ENCODE results near the gene SPNS1.
"Not testable (repeated sequence)": the region's sequence is repeated elsewhere in the genome, so short reads cannot be mapped to it uniquely, and the experiment has no call there.

Gene SPNS1

DNA sequence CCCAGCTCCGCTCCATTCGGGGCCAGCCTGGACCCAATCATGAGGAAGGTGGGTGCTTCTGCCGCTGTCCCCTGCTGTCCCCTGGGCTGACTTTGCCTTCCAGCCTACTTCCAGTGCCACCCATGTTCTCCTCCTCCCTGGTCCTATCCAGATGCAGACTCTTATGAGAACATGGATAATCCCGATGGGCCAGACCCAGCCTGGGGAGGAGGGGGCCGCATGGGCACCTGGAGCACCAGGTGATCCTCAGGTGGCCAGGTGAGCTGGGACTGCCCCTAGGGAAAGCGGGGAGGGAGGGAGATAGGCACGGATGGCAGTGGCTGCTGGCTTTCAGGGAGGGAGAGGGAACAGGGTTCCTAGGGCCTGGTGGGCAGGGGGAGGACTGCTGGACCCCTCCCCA is 35.9 kb upstream of the SPNS1 start:
- TF ChIP-seq, protein P1, sequence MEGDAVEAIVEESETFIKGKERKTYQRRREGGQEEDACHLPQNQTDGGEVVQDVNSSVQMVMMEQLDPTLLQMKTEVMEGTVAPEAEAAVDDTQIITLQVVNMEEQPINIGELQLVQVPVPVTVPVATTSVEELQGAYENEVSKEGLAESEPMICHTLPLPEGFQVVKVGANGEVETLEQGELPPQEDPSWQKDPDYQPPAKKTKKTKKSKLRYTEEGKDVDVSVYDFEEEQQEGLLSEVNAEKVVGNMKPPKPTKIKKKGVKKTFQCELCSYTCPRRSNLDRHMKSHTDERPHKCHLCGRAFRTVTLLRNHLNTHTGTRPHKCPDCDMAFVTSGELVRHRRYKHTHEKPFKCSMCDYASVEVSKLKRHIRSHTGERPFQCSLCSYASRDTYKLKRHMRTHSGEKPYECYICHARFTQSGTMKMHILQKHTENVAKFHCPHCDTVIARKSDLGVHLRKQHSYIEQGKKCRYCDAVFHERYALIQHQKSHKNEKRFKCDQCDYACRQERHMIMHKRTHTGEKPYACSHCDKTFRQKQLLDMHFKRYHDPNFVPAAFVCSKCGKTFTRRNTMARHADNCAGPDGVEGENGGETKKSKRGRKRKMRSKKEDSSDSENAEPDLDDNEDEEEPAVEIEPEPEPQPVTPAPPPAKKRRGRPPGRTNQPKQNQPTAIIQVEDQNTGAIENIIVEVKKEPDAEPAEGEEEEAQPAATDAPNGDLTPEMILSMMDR (IDR thresholded peaks at IDR 0.05; ENCODE audit: low read depth, low read length) = no peak
- H3K4me3 ChIP-seq (replicated peaks in 1 of 2; ENCODE audit: low read depth in 2 of 2, low read length in 2 of 2) = no peak overlapping the region
- no peak for DNase-seq (ENCODE audit: low read depth in 2 of 2)

DNA sequence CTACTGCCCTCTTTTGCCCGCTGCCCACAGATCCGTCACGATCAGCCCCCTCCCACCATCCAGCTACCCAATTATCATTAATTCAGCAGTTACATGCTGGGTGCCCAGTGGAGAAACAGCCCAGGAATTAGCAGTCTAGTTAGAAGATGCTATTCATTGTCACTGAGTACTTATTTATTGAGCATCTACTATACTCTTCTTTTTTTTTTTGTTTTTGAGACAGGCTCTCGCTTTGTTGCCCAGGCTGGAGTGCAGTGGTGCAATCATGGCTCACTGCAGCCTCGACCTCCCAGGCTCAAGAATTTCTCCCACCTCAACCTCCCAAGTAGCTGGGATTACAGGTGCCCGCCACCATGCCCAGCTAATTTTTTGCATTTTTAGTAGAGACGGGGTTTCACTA is 34.8 kb upstream of the SPNS1 start:
- not testable (repeated sequence) for DNase-seq (ENCODE audit: low read depth in 2 of 2); H3K4me3 ChIP-seq (replicated peaks in 1 of 2; ENCODE audit: low read depth in 2 of 2, low read length in 2 of 2)

DNA sequence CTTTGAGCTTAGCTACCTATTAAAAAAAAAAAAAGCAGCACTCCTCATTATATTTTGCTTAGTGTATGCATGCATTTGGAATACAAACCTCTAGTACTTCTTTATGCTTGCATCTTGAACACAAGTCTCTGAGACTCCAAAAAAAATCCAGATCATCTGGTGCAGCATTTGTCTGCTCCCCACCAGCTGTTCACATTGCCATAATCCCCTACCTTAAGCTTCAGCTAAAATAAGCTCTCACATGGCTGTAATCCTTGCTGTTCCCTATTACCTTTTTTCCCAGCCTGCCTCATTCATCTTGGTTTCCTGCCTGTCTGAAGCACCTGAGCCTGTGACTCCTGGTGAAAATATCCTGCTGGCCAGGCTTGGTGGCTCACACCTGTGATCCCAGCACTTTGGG is 31.3 kb upstream of the SPNS1 start:
- TF ChIP-seq, protein P1 (IDR thresholded peaks at IDR 0.05; ENCODE audit: low read depth, low read length) = no peak
- DNase-seq (ENCODE audit: low read depth in 2 of 2) = no peak
- no peak overlapping the region for H3K4me3 ChIP-seq (replicated peaks in 1 of 2; ENCODE audit: low read depth in 2 of 2, low read length in 2 of 2)

DNA sequence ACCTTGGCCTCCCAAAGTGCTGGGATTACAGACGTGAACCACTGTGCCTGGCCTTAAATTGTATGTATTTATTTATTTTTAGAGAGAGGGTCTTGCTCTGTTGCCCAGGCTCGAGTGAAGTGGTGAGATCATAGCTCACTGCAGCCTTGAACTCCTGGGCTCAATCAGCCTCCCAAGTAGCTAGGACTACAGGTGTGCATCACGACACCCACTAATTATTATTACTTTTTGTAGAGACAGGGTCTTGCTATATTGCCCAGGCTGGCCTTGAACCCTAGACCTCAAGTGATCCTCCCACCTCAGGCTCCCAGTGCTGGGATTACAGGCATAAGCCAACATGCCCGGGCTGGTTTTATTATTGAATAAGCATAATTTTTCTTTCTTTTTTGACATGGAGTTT is 27.9 kb upstream of the SPNS1 start:
- TF ChIP-seq, protein P1 (IDR thresholded peaks at IDR 0.05; ENCODE audit: low read depth, low read length) = no peak
- no peak for DNase-seq (ENCODE audit: low read depth in 2 of 2)
- no peak overlapping the region for H3K4me3 ChIP-seq (replicated peaks in 1 of 2; ENCODE audit: low read depth in 2 of 2, low read length in 2 of 2)

DNA sequence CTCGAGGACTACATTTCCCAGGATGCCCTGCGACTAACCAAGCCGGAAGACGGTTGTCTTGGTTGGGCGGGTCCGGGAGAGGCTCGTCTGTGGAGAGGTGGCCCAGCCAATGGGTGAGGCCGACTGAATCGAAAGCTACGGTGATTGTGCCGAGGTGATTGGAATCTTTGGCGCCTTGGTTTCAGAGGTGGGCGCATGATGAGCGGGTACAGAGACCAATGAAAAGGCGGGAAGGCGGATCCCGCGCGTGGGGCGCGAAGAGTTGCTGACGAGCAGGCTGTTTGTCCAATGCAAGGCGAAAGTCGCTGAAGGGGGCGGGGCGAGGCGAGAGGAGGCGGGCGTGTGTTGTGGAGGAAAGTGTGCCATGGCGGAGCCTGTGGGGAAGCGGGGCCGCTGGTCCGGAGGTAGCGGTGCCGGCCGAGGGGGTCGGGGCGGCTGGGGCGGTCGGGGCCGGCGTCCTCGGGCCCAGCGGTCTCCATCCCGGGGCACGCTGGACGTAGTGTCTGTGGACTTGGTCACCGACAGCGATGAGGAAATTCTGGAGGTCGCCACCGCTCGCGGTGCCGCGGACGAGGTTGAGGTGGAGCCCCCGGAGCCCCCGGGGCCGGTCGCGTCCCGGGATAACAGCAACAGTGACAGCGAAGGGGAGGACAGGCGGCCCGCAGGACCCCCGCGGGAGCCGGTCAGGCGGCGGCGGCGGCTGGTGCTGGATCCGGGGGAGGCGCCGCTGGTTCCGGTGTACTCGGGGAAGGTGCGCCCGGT is 23.7 kb upstream of the SPNS1 start, which contains the start of gene NFATC2IP:
TSS of gene NFATC2IP (plus strand) at position 290 of the 762 bp plus-strand sequence. CDS start at position 365, 75 bp downstream.
- TF ChIP-seq, protein P1 (IDR thresholded peaks at IDR 0.05; ENCODE audit: low read depth, low read length) = no peak
- DNase-seq (ENCODE audit: low read depth in 2 of 2) = peak; percentile 100
- peak within 1 kb of the TSS; percentile 82 to 89 for H3K4me3 ChIP-seq (replicated peaks in 1 of 2; ENCODE audit: low read depth in 2 of 2, low read length in 2 of 2)

DNA sequence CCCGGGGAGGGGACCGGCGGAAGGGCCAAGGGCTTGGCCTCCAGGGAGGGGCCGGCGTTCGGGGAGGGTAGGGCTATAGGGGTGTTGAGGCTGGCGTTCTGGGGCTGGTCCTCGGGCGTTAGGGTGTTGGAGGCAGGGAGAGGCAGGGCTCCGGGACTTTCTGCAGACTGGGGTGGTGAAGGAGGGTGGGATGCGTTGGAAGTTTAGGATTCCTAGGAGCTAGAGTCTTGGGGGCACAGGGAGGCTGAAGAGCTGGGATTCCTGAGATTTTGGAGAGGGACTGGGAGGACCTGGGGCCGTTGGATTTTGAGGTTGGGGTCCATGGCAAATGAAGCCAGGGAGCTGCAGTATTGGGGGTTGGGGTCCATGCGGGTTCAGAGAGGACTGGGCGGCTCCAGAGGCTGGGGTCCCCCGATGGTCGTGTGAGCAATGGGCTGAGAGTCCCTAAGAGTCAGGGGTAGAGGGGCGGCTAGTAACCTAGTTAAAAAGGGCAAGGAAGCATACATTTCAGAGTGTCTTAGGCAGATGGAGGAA is 23.1 kb upstream of the SPNS1 start:
- TF ChIP-seq, protein P1 (IDR thresholded peaks at IDR 0.05; ENCODE audit: low read depth, low read length) = no peak
- peak overlapping the region; percentile 82 to 89 for H3K4me3 ChIP-seq (replicated peaks in 1 of 2; ENCODE audit: low read depth in 2 of 2, low read length in 2 of 2)
- no peak for DNase-seq (ENCODE audit: low read depth in 2 of 2)

DNA sequence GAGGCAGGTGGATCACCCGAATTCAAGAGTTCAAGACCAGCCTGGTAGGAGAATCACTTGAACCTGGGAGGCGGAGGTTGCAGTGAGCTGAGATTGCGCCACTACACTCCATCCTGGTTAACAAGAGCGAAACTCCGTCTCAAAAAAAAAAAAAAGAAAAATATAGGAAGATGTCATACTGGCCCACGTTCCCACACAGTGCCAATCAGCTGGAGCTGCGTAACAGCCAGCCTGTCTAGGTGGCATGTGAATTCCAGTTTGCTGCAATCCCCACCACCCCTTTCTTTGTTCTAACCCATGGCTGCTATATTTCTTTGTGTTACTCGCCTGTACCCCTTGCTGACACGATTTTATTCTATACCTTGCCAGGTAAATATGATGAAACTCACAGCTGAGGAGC is 16.4 kb upstream of the SPNS1 start:
- no peak overlapping the region for H3K4me3 ChIP-seq (replicated peaks in 1 of 2; ENCODE audit: low read depth in 2 of 2, low read length in 2 of 2)
- DNase-seq (ENCODE audit: low read depth in 2 of 2) = no peak
- TF ChIP-seq, protein P1 (IDR thresholded peaks at IDR 0.05; ENCODE audit: low read depth, low read length) = no peak

All from cardiac fibroblast (primary cell).